NCI-H774 (cell line): ENCODE data around the gene HEY2.
"Not testable (repeated sequence)": the region's sequence is repeated elsewhere in the genome, so short reads cannot be mapped to it uniquely, and the experiment has no call there.

Experiments
- DNase-seq: peaks from one replicate; lab custom pipeline; 2025; lab: John Stamatoyannopoulos, UW

HEY2 gene

DNA sequence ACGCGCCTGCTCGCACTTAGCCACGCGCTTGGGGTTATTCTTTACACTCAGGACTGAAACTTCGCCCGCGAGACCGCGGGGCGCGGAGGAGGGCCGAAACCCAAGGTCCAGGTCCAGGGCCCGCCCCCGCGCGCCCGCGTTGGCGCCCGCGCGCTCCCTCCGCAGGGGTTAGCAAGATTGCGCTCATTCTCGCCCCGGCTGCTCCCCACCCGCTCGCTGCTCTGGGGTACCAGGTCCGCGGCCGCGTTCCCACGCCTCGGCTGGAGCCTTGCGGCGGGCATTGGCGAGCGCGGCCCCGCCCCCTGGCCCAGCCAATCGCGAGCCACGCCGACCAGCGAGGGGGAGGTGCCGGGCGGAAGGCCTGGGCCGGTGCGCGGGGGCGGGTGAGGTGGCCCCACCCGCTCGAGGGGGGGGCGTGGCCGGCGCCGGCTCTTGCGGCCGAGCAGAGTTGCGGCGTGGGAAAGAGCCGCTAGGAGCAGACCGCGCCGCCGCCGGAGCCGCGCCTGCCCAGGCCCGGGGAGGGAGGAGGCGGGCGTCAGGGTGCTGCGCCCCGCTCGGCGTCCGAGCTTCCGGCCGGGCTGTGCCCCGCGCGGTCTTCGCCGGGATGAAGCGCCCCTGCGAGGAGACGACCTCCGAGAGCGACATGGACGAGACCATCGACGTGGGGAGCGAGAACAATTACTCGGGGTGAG lies at the start of gene HEY2:
HEY2 (plus strand) TSS at position 460 of the 692 bp plus-strand sequence; CDS start at position 605, 145 bp downstream.
- DNase-seq: peak; percentile 99

DNA sequence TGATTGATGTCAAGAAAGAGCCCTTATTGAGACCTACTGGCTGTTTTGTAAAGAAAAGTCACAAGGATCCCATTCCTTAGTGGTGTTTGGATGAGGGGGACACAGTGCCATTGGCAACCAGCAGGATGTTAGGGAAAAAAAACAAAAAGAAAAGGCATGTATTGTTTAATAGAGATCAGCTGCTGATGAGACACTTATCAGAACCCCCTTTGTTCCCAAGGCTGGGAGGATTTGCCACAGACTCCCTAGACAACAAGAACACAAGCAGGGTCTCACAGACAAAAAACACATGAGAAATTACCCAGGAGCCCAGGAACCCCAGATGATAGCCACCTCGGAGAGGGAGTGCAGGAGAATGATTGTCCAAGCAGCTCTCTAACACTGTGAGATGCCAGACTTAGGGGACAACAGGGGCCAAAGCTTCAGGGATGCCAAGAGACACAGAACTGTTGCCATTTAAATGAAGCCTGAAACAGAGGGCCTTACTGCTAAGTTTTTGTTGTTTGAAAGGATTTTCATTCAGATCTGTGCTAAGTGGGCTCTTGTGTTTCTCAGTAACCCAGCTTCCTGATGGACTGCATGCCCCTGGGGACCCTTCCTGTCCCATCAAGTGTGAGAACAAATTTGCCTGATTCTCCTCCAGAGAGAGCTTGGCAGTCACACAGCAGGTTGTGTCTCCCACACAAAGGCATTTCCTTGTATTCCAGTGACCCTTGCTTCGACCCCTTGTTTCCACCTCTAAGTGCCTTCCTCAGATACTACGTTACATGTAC lies 48.7 kb upstream of the HEY2 start:
- DNase-seq: no peak

DNA sequence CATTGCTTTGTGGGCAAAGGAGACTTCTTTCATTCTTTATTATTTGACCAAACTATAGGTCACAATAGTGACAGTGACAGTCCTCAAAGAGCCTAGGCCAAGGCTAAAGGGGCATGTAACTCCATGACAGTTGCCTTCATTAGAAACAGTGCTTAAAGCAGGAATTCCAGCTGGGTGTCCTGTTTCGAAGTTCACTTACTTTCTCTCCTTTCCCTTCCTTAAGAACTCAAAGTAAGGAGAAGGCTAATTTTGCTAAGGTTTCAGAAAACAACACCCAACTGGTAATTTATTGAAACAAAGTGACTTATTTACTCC lies 48.1 kb upstream of the HEY2 start:
- no peak for DNase-seq

DNA sequence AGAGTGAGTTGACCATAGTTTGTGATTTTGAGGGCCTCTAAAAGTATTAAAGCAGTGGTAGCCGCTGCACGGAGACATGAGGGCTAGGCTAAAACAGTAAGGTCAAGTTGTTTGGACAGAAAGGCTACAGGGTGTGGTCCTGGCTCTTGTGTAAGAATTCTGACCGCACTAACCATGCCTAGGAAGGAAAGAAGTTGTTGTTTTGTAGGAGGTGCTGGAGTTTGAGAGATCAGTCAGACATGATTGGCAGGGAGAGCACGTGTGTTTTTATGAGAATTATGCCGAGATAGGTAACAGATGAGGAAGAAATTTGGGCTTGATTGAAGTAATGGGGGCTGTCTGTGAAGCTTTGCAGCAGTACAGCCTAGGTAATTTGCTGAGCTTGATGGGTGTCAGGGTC lies 45.5 kb upstream of the HEY2 start:
- DNase-seq: not testable (repeated sequence)

DNA sequence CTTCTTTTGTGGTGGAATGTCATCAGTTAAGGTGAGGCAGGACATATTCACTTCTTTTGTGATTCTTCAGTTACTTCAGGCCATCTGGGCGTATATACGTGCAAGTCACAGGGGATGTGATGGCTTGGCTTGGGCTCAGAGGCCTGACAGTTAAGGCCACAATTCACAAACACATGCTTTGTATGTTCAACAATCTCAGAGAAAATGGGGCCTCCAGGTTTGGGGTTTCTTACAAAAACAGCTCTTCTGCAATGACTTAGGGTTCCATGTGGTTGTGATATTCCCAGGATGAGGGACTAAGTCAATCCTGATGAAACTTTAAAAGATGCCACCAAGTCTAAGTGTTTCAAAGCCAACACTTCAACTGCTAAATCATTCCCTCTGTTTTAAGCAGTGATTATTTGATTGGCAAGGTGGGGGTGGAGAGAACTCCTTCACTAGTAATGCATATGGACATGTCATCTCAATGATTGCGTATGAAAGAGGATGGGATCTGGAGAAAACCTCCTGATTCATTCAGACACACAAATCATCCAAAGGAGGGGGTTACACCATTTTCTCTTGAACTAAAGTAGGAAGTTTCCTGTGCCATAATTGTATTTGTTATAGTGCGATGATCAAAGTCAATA lies 41.7 kb upstream of the HEY2 start:
- DNase-seq: no peak

DNA sequence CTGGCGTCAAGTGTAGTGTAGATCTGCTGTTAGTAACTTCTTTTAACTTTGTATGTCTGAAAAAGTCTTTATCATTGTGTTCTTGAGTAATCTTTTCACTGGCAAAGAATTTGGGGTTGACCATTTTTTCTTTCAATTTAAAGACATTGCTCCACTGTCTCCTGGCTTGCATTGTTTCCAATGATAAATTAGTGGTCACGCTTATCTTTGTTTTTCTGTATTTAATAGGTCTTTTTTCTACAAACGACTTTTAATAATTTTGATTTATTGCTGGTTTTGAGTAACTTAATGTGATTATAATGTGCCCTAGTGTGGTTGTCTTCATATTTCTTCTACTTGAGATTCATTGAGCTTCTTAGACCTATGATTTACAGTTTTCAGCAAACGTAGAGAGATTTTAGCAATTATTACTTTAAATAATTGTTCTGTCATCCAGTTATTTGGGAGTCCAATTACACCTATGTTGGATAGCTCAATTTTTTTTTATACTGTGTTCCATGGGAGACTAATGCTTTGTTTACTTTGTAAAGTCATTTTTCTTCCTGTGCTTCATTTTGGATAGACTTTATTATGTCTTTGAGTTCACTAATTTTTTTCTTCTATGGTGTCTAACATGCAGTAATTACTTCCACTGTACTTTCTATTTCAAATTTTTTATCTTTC lies 38.3 kb upstream of the HEY2 start:
- DNase-seq: no peak

DNA sequence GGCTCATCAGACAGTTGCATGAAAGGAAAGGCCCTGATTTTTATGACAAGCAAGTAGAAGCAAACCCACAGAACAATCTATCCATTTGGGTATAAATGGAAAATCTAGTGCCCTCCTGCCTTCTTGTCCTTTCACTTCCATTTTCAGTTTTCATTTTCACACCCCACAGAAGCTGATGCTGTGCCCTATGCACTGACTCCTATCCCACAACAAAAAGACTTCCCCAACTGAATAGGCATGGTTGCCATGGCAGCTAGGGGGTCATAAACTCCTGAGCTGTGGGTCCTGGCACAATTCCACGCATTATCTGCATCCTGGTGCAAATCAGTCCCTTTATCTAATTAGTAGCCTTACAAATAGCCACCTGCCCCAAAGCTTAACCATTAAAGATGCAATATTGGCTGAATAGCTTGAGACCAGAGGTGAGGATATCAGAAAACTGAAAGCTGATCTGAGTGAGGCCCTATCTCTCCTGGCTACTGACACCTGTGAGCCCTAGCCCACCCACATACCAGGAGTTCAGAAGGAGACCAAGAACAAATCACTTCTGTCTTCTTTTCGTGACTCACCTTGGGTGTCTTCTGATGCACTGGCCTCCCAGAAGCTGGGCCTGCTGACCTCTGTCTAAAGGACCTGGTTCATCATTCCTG lies 34.9 kb upstream of the HEY2 start:
- no peak for DNase-seq

DNA sequence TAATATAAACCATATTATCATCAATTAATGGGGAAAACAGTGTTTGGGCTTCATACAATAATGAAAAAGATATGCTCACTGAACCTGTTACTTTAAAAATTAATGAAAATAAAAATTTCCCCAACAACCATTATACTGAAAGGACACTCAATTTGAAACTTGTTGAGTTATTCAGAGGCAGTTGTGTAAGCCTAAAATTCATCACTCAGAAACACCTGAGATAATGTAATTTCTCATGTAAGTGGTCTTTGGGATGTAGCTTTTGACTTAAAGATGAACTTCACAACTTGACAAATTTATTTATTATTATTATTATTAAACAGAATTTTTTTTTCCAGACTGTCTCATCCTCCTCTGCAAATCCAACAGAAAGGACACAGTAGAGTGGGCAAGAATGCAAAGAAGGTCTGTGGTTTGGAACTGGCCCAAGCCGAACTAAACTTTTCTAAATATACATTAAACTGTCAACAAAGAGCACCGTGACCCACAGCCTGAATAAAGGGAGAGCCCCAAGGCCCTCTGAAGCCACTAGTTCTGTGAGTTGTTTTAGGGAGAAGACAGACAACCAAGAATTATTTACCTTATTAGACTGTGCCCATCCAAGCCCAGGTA lies 32.2 kb upstream of the HEY2 start:
- no peak for DNase-seq

DNA sequence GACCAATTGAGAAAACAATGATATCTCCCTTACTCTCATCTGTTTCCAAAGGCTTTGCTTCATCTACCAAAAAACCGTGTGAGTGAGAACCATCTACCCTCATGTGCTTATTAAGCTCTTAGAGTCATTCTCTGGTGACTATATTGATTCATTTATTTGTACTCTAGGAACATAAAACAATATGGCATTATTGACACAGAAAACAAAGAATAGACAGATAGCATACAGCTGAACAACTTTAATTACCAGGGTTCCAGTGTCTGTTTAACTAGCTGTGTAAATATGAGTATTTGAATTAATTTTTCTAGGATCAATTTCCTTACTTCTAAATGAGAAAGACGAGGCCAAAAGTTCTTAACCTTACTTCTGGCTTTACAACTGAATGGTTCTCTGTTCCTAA lies 31.3 kb upstream of the HEY2 start:
- peak; percentile 84 for DNase-seq

DNA sequence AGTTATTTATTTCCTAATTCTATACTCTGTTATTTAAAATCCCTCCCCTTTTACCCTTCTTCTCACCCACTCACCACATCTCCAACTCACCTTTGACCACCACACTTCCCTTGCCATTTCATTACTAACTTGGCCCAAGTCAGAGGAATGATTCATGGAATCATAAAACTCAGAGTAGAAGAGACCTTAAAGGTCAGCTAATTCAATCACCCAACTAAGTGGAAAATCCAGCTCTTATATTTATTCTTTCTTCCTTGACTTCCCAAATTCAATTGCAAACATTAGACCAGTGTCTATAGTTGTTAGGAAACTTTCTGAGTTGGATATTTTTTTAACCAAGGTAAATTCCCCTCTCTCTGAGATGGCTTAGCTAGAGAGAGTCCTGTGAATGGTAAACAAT lies 26.5 kb upstream of the HEY2 start:
- DNase-seq: no peak

DNA sequence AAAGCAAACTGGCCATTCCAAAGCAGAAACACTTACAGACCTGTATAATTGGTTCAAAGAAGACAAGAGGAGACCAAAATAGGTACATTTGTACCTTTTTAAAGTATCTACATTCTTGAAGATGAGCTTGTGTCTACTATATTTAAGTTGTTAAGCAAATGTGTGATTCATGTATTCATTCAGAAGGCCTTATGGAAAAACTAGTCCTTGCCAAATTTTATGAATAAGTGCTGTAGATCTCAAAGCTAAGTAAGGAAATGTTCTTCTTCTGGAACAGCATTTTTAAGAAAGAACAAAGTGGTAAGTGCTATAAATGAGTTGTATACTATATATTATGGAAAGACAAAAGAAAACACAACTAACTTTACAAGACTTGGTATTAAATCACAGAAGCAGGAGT lies 22.2 kb upstream of the HEY2 start:
- DNase-seq: no peak

DNA sequence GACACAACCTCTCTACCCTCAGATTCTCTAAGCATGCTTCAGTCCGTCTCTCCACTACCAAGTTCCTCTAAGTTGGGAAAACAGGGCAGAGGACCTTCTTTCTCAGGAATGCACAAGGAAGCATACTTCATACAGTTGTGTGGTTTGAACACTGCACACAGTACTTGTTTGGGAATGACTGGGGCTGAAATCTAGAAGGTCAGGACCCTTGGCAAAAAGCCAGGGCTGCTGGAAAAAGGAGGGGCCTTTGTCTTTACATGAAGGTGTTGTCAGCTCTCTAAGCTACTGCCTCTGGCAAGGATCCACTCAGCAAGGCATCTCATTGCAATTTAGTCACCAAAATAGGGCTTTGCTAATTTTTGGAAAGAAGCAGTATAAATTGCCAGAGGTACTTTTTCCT lies 20.7 kb upstream of the HEY2 start:
- no peak for DNase-seq

DNA sequence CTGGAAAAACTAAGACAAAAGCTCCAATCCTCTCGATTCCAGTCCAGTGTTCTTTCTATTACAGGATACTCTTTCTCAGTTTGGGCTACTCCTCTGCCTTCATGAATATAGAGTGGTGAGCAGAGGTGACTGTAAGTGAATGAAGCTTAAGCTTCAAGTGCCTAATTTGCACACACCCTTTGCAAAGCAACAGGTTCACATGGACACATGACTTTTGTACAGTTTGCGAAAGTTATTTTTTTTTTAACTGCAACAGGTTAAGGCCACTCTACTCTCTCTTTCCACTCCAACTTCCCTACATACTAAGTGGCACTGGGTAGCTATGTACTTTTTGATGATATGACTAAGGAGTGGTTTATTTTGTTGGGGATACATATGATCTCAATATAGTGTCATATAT lies 19.4 kb upstream of the HEY2 start:
- DNase-seq: no peak

DNA sequence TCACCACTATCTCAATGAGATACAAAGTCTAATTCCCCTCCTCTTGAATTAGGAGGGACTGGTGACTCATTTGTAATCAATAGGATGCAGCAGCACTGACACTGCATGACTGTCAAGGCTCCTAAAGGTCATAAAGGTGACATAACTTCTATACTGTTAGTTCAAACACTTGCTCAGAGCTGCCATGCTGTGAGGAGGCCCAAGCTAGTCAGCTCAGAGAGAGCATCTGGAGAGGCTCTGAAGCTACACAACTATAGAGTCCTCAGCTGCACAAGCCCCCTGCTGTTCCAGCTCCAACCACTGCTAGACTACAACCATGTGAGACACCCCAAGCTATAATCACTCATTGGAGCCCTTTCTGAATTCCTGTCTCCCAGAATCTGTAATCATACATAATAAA lies 17.0 kb upstream of the HEY2 start:
- no peak for DNase-seq

DNA sequence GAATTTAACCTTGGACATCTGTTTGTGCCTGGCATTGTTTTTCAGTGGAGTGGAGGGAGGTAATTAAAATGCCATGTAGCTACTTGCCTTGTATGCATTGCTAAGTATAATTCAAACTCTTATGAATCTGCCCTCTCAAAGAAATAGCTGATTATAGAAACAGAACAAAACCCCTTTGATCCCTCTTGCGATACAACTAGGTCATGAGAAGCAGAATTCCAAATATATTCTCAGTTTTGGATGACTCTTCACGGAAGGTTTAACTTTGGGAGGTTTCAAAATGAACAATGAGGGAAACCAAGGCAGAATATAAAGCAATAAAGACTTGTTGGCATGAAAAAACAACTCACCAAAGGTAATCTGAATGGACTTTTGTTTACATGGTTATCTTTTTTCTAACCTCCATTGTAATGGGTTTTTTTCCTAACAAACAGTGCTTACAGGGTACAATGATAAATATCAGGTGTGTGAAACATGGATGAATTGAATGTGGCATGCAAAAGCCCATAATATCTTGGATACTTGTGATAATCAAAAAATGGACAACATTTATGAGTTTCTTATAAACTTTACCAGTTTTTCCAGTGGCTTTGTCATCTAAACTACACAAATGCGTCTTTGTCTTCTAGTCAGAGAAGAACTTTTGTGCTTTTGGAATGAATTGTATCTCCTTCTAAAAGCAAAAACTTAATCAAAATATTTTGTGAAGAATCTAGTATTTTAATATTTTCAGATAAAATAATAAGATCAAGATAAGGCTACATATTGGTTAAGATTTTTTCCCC lies 15.7 kb upstream of the HEY2 start:
- no peak for DNase-seq

DNA sequence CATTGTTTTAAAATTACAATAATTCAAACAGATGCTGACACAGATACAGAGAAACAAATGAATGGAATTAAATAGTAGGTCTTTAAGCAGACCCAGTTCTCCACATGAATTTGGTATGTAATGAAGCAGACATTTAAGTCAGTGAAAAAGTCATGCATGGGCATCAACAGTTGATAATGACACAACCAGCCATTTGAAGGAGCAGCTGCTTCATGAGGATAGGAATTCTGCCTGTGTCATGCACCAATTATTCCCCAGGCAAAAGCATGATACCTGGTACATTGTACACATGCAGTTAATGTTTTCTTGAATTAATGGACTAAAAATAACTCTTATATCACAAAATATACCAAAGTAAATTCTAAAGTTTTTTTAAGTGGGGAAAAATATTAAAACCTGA lies 11.2 kb upstream of the HEY2 start:
- DNase-seq: no peak

DNA sequence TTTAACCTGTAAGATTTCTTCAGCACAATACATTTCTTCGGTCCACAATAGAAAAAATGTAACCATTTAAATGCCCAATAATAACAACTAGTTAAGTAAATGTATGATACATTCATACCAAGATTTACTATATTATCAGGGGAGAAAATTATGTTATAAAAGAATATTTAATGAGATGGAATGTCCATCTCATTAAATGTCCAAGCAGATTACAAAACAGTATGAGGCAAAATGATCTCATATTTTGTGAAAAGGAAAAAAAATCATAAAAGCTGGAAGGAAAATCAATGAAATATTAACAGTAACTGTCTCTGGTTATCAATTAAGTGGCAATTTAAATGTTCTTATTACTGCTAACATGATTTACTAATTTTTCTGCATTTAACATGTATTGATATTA lies 10.1 kb upstream of the HEY2 start:
- DNase-seq: no peak

DNA sequence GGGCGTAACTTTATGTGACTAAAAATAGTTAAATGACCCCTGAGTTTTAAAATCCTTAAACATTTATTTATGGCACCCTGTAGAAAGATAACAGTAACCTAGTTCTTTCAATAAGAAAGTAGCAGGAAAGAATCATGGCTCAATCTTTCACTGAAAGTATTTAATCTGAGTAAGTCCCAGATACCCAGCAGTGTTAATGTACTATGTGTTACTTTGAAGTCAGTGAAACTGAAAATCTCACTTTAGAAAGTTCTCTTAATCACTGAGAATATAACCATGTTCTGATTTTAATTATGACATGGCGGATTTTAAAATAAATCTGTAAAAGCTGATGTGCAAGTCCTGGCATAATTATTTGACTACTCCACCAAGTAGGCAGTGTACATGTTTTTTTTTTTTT lies 8.1 kb upstream of the HEY2 start:
- DNase-seq: no peak

DNA sequence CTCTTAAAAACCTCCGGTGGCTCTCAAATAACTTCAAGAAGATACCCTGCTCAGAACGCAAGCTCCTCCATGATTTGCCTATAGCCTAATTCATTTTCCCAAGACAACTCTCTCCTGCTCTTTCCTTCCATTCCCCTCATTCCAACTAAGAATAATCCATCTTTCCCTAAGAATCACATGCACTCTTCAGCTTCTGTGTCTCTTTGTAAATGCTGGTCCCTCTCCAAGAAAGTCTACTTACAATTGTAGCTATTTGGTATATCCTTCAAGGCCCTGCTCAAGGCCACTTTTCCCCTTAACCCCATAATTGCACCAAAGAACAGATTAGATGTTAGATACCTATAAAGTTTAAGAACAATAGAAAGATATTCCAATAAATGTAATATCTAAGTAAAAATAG lies 7.4 kb upstream of the HEY2 start:
- DNase-seq: no peak

DNA sequence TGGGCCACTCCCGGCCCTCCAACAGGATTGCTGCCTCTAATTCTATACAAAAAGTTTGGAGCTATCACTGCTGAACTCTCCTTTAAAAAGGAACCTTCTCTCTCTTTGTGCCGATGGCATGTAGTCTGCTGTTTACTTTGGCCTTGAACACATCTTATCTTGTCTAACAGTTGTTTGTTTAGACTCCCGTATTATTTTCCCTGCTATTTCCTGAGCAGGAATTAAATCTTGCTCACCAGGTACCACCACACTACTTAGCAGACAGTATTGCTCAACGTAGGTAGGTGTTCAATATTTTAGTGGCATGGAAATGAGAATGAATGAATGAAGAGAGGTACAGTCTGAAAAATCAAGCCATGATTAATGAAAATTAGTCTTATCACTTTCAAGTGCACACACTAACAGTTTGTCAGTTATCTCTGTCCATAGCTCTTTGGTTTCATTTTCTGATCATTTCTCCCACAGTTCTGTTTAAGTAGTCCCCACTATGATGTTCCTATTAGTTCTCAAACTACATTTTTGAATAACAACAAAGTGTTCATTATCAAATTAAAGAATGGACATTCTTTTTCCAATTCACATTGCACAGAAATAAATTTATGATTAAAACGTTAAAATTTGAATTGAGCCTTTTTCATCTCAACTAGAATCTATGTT lies 6.8 kb upstream of the HEY2 start:
- no peak for DNase-seq

DNA sequence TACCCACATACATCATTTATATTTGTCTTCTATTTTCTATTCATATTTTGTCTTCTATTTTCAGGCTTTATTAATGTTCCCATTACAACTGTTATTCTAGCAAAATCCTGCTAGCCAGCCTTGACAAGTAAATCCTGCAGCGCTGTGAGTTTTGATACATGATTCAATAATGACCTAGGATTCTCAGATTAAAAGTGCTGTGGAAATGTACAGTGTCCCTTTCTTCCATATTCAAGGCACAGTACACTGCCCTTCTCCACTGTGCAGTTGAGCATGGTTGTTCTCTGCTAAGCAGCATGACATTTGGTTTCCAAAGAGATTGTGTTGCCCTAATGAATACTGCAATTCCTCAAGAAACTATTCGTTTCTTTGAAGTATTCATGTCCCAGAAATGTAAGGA lies 5.8 kb upstream of the HEY2 start:
- DNase-seq: no peak
